WERI-Rb-1 (cell line): ENCODE measurements around the gene SPINK13.
"Not testable (repeated sequence)": the region's sequence is repeated elsewhere in the genome, so short reads cannot be mapped to it uniquely, and the experiment has no call there.

ENCODE experiments used
- DNase-seq: peaks from one replicate; pipeline ENCODE4 v3.0.0-alpha.2; 2020
- H3K27ac ChIP-seq: fragments of 250-450 bp; sonication (Bioruptor Pico); 2 replicates; pipeline ENCODE4 v1.5.1; 2020; ENCODE audit warnings: mild to moderate bottlenecking, moderate library complexity
- H3K27me3 ChIP-seq: fragments of 250-450 bp; sonication (Bioruptor Pico); 2 replicates; pipeline ENCODE4 v1.5.1; 2021; ENCODE audit warnings: mild to moderate bottlenecking, low read depth, moderate library complexity; ENCODE audit not compliant: insufficient read depth, severe bottlenecking
- H3K36me3 ChIP-seq: fragments of 250-450 bp; sonication (Bioruptor Pico); 2 replicates; pipeline ENCODE4 v1.5.1; 2020; ENCODE audit warnings: mild to moderate bottlenecking, moderate library complexity
- H3K4me3 ChIP-seq: 2 replicates; pipeline ENCODE4 v1.5.1; 2011; ENCODE audit warnings: low read depth, mild to moderate bottlenecking, control low read depth, low read length
- H3K9me3 ChIP-seq: fragments of 250-450 bp; sonication (Bioruptor Pico); 2 replicates; pipeline ENCODE4 v1.5.1; 2021; ENCODE audit warnings: mild to moderate bottlenecking, moderate library complexity; ENCODE audit not compliant: severe bottlenecking
- TF ChIP-seq, protein P1 (sequence below): IDR thresholded peaks from 2 replicates; pipeline ENCODE4 v1.5.1; 2011; ENCODE audit warnings: low read depth, mild to moderate bottlenecking, control low read depth, inconsistent platforms, low read length

SPINK13 gene

DNA sequence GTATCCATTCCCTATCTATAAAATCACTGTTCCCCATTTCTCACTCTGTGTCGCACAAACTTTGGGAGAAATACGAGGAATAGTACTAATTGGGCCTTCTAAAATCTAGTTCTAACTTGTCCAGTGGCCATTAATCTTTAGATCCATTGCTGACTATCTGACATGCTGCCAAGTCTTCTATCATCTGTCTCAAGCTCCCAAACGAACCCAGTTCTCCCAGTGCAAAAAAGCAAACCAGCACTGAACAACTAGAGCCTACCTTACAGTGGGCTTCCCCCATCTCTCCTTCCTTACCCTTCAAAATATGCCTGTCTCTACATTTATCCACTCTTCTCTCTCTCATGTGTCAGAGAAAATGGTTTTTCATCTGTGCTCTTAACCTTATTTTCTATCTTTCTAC, 40.4 kb downstream of the SPINK13 start:
- Histone ChIP-seq H3K9me3 (peaks cover 7% of the 10 kb centered on the region), H3K4me3 (no peak overlapping the region), H3K36me3 (no peaks in the 10 kb centered on the region), H3K27ac (no peak overlapping the region), H3K27me3 (no peaks in the 10 kb centered on the region)
- TF ChIP-seq, protein P1, sequence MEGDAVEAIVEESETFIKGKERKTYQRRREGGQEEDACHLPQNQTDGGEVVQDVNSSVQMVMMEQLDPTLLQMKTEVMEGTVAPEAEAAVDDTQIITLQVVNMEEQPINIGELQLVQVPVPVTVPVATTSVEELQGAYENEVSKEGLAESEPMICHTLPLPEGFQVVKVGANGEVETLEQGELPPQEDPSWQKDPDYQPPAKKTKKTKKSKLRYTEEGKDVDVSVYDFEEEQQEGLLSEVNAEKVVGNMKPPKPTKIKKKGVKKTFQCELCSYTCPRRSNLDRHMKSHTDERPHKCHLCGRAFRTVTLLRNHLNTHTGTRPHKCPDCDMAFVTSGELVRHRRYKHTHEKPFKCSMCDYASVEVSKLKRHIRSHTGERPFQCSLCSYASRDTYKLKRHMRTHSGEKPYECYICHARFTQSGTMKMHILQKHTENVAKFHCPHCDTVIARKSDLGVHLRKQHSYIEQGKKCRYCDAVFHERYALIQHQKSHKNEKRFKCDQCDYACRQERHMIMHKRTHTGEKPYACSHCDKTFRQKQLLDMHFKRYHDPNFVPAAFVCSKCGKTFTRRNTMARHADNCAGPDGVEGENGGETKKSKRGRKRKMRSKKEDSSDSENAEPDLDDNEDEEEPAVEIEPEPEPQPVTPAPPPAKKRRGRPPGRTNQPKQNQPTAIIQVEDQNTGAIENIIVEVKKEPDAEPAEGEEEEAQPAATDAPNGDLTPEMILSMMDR = no peak
- no peak for DNase-seq

DNA sequence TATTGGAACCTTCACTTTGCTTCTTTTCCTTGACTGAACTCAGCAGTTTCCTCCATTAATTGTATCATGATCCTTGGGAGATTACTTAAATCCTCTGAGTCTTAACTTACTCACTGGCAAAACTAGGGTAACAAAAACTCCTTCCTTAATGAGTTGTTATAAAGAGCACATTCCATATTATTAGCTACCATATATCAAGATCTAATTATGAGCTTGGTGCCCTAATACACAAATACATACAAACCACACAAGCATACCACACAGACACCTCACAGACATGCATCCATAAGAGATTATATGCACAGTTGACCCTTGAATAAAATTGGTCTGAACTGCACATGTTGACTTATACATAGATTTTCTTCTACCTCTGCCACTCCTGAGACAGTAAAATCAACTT, 41.2 kb downstream of the SPINK13 start:
- peaks cover 7% of the 10 kb centered on the region for H3K9me3 ChIP-seq
- H3K27ac ChIP-seq = no peak overlapping the region
- no peaks in the 10 kb centered on the region for H3K36me3 ChIP-seq
- TF ChIP-seq, protein P1 = no peak
- no peaks in the 10 kb centered on the region for H3K27me3 ChIP-seq
- no peak for DNase-seq
- no peak overlapping the region for H3K4me3 ChIP-seq

DNA sequence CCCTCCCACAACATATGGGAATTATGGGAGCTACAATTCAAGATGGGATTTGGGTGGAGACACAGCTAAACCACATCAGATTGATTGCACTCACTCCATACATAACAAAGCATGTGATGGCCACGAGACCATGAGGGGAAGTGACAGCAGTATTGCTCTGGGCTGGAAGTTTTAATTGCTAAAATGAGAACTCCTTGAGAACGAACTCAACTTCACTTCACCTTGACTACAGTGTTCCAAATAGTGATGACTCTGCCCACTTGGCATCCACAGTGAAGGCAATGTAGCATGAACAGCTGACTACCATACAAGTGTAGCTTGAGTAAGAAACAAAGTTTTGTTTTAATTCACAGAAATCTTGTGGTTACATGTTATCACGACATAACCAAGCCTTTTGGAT, 42.9 kb downstream of the SPINK13 start:
- no peak for DNase-seq
- no peaks in the 10 kb centered on the region for H3K27me3 ChIP-seq
- TF ChIP-seq, protein P1 = no peak
- no peak overlapping the region for H3K27ac ChIP-seq
- no peaks in the 10 kb centered on the region for H3K36me3 ChIP-seq
- H3K4me3 ChIP-seq = no peak overlapping the region
- H3K9me3 ChIP-seq = peaks cover 7% of the 10 kb centered on the region

DNA sequence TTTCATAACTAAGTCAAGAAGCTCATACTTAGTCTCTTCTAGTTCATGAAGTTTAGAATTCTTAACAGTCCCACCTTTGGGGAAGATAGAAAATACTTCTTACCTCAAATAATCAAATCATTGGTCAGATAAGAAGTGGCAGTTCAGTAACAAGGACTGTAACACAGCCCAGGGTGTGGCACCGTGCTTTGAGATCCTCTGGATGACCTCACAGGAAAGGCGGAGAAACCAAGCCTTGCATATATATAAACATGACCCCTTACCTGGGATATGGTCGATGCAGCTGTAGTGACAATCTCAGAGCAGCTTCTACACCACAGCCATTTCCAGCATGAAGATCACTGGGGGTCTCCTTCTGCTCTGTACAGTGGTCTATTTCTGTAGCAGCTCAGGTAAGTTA, 43.6 kb downstream of the SPINK13 start, which contains the start of gene SPINK7:
Gene SPINK7 (plus strand): TSS at position 271 of the 400 bp plus-strand sequence. CDS start 61 bp downstream, at position 332.
- no peak within 1 kb of the TSS for H3K27ac ChIP-seq
- H3K4me3 ChIP-seq = no peak within 1 kb of the TSS
- peaks cover 7% of the 10 kb centered on the region for H3K9me3 ChIP-seq
- no peak for DNase-seq
- TF ChIP-seq, protein P1 = no peak
- no peaks in the 10 kb centered on the region for H3K27me3 ChIP-seq
- no peaks in the 10 kb centered on the region for H3K36me3 ChIP-seq

DNA sequence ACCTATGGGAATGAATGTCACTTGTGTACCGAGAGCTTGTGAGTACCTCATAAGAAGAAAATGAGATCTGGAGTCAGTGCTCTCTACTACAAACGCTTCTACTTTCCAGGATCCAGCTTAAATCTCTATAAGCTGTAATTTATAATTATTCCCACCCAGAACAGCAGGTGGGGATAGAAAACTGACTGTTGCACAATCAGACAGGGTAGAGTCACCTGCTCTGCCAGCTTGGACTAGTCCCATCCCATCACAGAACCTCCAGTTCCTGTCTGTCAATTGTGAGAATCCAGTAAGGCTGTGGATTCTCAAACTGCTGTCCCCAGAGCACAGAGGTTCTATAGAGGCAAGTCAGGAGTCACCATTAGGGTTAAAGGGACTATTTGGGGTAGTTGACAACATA, 45.6 kb downstream of the SPINK13 start:
- no peak overlapping the region for H3K4me3 ChIP-seq
- TF ChIP-seq, protein P1 = no peak
- H3K27ac ChIP-seq = no peak overlapping the region
- peaks cover under 1% of the 10 kb centered on the region for H3K9me3 ChIP-seq
- DNase-seq = peak; percentile 23
- no peaks in the 10 kb centered on the region for H3K36me3 ChIP-seq
- H3K27me3 ChIP-seq = no peaks in the 10 kb centered on the region

DNA sequence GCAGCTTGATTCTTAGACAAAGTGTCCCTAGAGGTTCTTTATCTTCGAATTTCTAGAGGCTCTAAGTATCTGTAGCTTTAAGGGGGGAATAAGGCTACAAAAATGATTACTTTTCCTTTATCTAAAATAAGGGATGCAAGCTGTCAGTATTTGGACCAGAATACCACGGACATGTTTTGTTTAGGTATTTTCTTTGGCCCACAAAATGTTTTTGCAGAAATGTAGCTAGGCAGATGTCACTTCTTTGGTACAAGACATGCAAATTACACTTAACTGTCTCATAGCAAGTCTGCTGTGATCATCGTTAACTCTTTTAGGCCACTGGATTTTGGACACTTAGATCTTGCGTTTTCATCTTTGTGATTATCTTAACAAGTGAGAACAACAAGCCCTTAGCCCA, 46.1 kb downstream of the SPINK13 start:
- no peaks in the 10 kb centered on the region for H3K36me3 ChIP-seq
- no peak overlapping the region for H3K27ac ChIP-seq
- no peaks in the 10 kb centered on the region for H3K9me3 ChIP-seq
- DNase-seq = no peak
- no peaks in the 10 kb centered on the region for H3K27me3 ChIP-seq
- no peak overlapping the region for H3K4me3 ChIP-seq
- TF ChIP-seq, protein P1 = no peak

DNA sequence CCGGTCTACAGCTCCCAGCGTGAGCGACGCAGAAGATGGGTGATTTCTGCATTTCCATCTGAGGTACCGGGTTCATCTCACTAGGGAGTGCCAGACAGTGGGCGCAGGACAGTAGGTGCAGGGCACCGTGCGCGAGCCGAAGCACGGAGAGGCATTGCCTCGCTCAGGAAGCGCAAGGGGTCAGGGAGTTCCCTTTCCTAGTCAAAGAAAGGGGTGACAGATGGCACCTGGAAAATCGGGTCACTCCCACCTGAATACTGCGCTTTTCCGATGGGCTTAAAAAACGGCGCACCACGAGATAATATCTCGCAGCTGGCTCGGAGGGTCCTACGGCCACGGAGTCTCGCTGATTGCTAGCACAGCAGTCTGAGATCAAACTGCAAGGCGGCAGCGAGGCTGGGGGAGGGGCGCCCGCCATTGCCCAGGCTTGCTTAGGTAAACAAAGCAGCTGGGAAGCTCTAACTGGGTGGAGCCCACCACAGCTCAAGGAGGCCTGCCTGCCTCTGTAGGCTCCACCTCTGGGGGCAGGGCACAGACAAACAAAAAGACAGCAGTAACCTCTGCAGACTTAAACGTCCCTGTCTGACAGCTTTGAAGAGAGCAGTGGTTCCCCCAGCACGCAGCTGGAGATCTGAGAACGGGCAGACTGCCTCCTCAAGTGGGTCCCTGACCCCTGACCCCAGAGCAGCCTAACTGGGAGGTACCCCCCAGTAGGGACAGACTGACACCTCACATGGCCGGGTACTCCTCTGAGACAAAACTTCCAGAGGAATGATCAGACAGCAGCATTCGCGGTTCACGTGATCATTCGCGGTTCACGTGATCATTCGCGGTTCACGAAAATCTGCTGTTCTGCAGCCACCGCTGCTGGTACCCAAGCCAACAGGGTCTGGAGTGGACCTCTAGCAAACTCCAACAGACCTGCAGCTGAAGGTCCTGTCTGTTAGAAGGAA, 51.7 kb downstream of the SPINK13 start:
- not testable (repeated sequence) for H3K4me3 ChIP-seq, H3K27ac ChIP-seq, H3K27me3 ChIP-seq, H3K9me3 ChIP-seq, DNase-seq, H3K36me3 ChIP-seq
